Measurements from ENCODE around the gene ZNF24. TPM values are rescaled to one million over a fixed set of nuclear protein-coding genes. Genes with fewer than 3 reads are reported as not detected.

ZNF24 gene
- total RNA-seq, 1 donor from 2014 or later, result 50.1 TPM

DNA sequence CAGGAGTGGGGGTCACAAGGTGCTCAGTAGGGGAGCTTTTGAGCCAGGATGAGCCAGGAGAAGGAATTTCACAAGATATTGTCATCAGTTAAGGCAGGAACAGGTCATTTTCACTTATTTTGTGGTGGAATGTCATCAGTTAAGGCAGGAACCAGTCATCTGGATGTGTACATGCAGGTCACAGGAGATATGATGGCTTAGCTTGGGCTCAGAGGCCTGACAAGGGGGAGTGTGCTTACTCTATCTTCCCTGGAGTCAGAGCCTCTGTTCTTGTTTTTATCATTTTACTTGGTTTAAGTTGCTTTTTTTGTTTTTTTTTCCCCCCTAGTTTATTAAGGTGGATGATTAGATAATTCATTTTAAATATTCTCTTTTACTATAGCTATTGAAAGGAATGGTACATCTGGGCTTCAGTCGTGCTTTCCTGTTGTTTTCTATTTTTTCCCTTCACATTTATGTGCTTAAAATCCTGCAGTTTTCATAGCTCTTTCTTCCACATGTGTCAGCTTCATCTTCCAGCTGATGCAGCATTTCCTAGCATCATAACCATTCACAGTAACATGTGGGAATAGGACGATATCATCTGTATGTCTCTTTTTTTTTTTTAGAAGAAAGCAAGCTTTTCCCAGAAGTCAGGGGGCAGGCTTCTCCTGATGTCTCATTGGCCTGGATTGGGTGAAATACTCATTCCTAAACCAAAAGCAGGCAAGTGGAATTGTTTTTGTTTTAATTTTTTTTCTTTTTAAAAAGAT lies 17.5 kb upstream of the ZNF24 start:
- Mint-ChIP-seq H3K27me3 (ENCODE audit: unreplicated experiment) (no peaks in the 10 kb centered on the region), H3K4me3 (ENCODE audit: unreplicated experiment) (no peak overlapping the region), H3K4me1 (ENCODE audit: unreplicated experiment) (no peaks in the 10 kb centered on the region), H3K27ac (ENCODE audit: unreplicated experiment) (no peak overlapping the region), H3K9me3 (ENCODE audit: unreplicated experiment) (no peaks in the 10 kb centered on the region), H3K36me3 (ENCODE audit: low read depth, unreplicated experiment) (no peaks in the 10 kb centered on the region)
- DNase-seq (ENCODE audit: low spot score), result no peak
- TF ChIP-seq, protein P1, sequence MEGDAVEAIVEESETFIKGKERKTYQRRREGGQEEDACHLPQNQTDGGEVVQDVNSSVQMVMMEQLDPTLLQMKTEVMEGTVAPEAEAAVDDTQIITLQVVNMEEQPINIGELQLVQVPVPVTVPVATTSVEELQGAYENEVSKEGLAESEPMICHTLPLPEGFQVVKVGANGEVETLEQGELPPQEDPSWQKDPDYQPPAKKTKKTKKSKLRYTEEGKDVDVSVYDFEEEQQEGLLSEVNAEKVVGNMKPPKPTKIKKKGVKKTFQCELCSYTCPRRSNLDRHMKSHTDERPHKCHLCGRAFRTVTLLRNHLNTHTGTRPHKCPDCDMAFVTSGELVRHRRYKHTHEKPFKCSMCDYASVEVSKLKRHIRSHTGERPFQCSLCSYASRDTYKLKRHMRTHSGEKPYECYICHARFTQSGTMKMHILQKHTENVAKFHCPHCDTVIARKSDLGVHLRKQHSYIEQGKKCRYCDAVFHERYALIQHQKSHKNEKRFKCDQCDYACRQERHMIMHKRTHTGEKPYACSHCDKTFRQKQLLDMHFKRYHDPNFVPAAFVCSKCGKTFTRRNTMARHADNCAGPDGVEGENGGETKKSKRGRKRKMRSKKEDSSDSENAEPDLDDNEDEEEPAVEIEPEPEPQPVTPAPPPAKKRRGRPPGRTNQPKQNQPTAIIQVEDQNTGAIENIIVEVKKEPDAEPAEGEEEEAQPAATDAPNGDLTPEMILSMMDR (IDR thresholded peaks at IDR 0.05; ENCODE audit: unreplicated experiment), result no peak

DNA sequence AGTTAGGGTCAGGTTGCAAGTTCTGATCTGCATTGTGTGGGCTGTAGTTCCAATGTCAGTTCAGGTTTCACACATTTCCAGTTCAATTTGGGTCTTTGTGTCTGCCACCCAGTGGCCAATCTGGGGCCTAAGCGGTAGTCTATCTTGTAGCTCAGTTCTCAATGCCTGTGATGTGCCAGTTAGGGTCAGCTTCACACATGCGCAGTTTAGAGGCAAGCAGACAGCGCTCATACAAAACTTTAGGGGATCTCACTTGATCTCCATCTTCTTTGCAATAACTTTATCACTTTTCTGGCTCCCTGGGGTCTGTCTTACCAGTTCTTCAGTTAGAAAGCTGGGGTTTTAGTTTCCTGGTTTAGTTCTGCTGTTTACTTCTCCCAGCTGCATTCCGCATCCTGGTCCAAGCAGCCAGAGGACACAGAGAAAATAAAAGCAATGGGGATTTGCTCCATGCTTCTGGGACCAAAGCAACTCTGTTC lies 11.0 kb upstream of the ZNF24 start:
- Mint-ChIP-seq H3K27me3 (ENCODE audit: unreplicated experiment) (no peaks in the 10 kb centered on the region), H3K36me3 (ENCODE audit: low read depth, unreplicated experiment) (peaks cover 11% of the 10 kb centered on the region), H3K27ac (ENCODE audit: unreplicated experiment) (peak overlapping the region; percentile 7), H3K4me1 (ENCODE audit: unreplicated experiment) (no peaks in the 10 kb centered on the region), H3K9me3 (ENCODE audit: unreplicated experiment) (peaks cover 11% of the 10 kb centered on the region), H3K4me3 (ENCODE audit: unreplicated experiment) (no peak overlapping the region)
- TF ChIP-seq, protein P1 (IDR thresholded peaks at IDR 0.05; ENCODE audit: unreplicated experiment), result peak; percentile 36
- peak; percentile 63 for DNase-seq (ENCODE audit: low spot score)

DNA sequence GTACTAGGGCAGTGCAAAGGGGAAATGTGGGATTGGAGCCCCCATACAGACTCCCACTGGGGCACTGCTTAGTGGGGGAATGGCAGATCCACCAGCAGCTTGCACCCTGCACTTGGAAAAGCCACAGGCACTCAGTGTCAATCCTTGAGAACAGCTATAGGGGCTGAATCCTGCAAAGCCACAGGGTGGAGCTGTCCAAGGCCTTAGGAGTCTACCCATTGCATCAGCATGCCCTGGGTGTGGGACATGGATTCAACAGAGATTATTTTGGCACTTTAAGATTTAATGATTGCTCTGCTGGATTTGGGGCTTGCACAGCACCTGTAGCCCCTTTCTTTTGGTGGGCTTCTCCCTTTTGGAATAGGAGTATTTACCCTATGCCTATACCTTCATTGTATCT lies 8.6 kb upstream of the ZNF24 start:
- TF ChIP-seq, protein P1 (IDR thresholded peaks at IDR 0.05; ENCODE audit: unreplicated experiment), result no peak
- H3K9me3 Mint-ChIP-seq (ENCODE audit: unreplicated experiment), result peaks cover 11% of the 10 kb centered on the region
- no peaks in the 10 kb centered on the region for H3K27me3 Mint-ChIP-seq (ENCODE audit: unreplicated experiment)
- H3K36me3 Mint-ChIP-seq (ENCODE audit: low read depth, unreplicated experiment), result peaks cover 11% of the 10 kb centered on the region
- no peak overlapping the region for H3K27ac Mint-ChIP-seq (ENCODE audit: unreplicated experiment)
- DNase-seq (ENCODE audit: low spot score), result no peak
- no peaks in the 10 kb centered on the region for H3K4me1 Mint-ChIP-seq (ENCODE audit: unreplicated experiment)
- no peak overlapping the region for H3K4me3 Mint-ChIP-seq (ENCODE audit: unreplicated experiment)

DNA sequence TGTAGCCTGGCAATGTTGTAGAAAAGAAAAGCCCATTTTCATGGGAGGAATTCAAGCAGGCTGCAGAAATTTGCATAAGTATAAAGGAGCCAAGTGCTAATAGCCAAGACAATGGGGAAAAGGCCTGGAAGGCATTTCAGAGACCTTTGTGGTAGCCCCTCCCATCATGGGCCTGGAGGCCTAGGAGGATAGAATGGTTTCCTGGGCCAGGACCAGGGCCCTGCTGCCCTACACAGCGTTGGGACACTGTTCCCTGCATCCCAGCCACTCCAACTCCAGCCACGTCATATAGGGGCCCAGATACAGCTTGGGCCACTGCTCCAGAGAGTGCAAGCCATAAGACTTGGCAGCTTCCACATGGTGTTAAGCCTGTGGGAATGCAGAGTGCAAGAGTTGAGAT lies 8.1 kb upstream of the ZNF24 start:
- Mint-ChIP-seq H3K36me3 (ENCODE audit: low read depth, unreplicated experiment) (peaks cover 11% of the 10 kb centered on the region), H3K9me3 (ENCODE audit: unreplicated experiment) (peaks cover 11% of the 10 kb centered on the region), H3K27me3 (ENCODE audit: unreplicated experiment) (no peaks in the 10 kb centered on the region), H3K4me1 (ENCODE audit: unreplicated experiment) (no peaks in the 10 kb centered on the region), H3K4me3 (ENCODE audit: unreplicated experiment) (no peak overlapping the region), H3K27ac (ENCODE audit: unreplicated experiment) (no peak overlapping the region)
- no peak for DNase-seq (ENCODE audit: low spot score)
- TF ChIP-seq, protein P1 (IDR thresholded peaks at IDR 0.05; ENCODE audit: unreplicated experiment), result no peak

DNA sequence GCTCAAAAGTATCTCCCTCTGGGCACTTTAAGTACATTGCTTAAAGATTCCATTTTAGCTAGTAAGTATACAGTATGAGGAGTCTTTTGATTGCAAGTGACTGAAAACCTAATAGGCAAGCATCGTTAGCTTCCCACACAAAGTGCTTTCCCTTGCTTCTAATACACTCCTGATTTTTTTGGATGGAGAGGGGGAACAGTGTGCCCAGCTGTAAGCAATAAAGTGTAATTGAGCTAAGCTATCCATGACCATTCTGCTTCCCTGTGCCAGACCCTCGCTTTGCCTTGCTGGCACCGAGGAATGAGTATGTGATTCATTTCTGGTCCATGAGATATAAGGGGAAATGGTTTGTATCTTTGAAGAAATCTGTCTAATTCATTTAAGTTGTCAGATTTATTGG lies 3.8 kb upstream of the ZNF24 start:
- Mint-ChIP-seq H3K36me3 (ENCODE audit: low read depth, unreplicated experiment) (peaks cover 11% of the 10 kb centered on the region), H3K27me3 (ENCODE audit: unreplicated experiment) (peaks cover 7% of the 10 kb centered on the region), H3K4me3 (ENCODE audit: unreplicated experiment) (no peak overlapping the region), H3K4me1 (ENCODE audit: unreplicated experiment) (peaks cover 9% of the 10 kb centered on the region), H3K9me3 (ENCODE audit: unreplicated experiment) (peaks cover 11% of the 10 kb centered on the region), H3K27ac (ENCODE audit: unreplicated experiment) (no peak overlapping the region)
- TF ChIP-seq, protein P1 (IDR thresholded peaks at IDR 0.05; ENCODE audit: unreplicated experiment), result no peak
- DNase-seq (ENCODE audit: low spot score), result no peak

Measured in endothelial cell (in vitro differentiated cells).